ENCODE results near the gene PKN3. TPM values are rescaled to one million over a fixed set of nuclear protein-coding genes. Genes with fewer than 3 reads are reported as not detected.

PKN3 gene
- total and polyA plus RNA-seq, 9 of the 15 experiments (the other 6 are each of a cell fraction or from before 2014, with no cell fraction given): 0.82 to 49.2 (median 19.7) TPM

DNA sequence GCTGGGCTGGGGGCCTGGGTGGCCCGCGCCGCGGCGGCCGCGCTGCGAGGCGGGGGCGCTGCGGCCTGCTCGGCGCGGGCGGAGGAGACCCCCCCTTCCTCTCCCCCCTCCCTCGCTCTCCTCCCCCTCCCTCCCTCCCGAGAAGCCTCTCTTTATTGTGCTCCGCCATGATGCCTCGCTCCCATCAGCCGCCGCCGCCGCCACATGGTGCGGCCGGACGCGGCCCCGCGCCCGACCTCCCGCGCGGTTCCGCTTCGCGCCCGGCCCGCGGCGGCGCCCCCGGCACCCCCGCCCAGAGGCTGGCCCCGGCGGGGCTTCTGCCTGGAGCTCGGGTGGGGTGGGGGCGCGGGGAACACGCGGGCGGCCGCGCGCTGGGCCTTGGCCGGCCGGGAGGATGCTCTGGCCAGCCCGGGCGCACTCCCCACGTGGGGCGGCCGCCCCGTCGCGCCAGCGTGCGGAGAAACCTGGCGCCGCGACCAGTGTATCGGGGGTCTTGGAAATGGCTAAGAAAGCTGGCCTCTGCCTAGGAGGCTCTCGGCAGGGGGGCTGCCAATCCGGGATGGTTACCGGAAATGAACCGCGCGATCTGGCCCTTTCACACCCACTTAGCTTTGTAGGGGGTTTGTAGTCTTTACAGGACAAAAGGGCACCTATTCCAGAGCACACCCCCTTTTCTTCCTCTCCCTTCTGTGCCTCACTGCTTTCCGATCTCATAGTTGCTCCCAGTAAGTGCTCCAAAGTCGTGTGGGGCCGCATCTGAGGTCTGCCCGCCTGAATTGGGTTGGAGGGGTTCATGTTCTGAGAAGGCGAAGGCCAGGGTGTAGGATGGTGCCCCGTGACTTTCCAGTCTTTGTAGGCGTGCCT, 12.3 kb upstream of the PKN3 start (continued):
- TF ChIP-seq, protein P1, sequence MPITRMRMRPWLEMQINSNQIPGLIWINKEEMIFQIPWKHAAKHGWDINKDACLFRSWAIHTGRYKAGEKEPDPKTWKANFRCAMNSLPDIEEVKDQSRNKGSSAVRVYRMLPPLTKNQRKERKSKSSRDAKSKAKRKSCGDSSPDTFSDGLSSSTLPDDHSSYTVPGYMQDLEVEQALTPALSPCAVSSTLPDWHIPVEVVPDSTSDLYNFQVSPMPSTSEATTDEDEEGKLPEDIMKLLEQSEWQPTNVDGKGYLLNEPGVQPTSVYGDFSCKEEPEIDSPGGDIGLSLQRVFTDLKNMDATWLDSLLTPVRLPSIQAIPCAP (CRISPR knock-in tag; IDR thresholded peaks at IDR 0.05; ENCODE audit: borderline replicate concordance): no peak
- TF ChIP-seq FOXA1 (IDR thresholded peaks at IDR 0.05; ENCODE audit: borderline replicate concordance) (no peak), SMARCC2 (IDR thresholded peaks at IDR 0.05; ENCODE audit: low read depth) (no peak), NR3C1 (CRISPR knock-in tag; IDR thresholded peaks at IDR 0.05) (0 out of 2 replicates have a peak, but pooled peaks have one; percentile 33), PCBP2 (IDR thresholded peaks at IDR 0.05; ENCODE audit: low read depth, low read length, poor library complexity, severe bottlenecking) (no peak), PRMT5 (CRISPR knock-in tag; IDR thresholded peaks at IDR 0.05) (no peak), ZNF785 (CRISPR knock-in tag; IDR thresholded peaks at IDR 0.05) (no peak), MCM3 (IDR thresholded peaks at IDR 0.05) (no peak), CREB1 (IDR thresholded peaks at IDR 0.05) (no peak; the same call in 1 of the 2 replicates), CREB1 (CRISPR knock-in tag; IDR thresholded peaks at IDR 0.05) (no peak), CHD1 (IDR thresholded peaks at IDR 0.05; ENCODE audit: low read length) (peak; percentile 99)
- TF ChIP-seq, protein P2, sequence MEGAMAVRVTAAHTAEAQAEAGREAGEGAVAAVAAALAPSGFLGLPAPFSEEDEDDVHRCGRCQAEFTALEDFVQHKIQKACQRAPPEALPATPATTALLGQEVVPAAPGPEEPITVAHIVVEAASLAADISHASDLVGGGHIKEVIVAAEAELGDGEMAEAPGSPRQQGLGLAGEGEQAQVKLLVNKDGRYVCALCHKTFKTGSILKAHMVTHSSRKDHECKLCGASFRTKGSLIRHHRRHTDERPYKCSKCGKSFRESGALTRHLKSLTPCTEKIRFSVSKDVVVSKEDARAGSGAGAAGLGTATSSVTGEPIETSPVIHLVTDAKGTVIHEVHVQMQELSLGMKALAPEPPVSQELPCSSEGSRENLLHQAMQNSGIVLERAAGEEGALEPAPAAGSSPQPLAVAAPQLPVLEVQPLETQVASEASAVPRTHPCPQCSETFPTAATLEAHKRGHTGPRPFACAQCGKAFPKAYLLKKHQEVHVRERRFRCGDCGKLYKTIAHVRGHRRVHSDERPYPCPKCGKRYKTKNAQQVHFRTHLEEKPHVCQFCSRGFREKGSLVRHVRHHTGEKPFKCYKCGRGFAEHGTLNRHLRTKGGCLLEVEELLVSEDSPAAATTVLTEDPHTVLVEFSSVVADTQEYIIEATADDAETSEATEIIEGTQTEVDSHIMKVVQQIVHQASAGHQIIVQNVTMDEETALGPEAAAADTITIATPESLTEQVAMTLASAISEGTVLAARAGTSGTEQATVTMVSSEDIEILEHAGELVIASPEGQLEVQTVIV (CRISPR knock-in tag; IDR thresholded peaks at IDR 0.05; ENCODE audit: borderline replicate concordance): no peak
- TF ChIP-seq, protein P3, sequence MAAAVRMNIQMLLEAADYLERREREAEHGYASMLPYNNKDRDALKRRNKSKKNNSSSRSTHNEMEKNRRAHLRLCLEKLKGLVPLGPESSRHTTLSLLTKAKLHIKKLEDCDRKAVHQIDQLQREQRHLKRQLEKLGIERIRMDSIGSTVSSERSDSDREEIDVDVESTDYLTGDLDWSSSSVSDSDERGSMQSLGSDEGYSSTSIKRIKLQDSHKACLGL (CRISPR knock-in tag; IDR thresholded peaks at IDR 0.05; ENCODE audit: borderline replicate concordance, poor library complexity, severe bottlenecking): peak; percentile 85
- TF ChIP-seq, protein P4, sequence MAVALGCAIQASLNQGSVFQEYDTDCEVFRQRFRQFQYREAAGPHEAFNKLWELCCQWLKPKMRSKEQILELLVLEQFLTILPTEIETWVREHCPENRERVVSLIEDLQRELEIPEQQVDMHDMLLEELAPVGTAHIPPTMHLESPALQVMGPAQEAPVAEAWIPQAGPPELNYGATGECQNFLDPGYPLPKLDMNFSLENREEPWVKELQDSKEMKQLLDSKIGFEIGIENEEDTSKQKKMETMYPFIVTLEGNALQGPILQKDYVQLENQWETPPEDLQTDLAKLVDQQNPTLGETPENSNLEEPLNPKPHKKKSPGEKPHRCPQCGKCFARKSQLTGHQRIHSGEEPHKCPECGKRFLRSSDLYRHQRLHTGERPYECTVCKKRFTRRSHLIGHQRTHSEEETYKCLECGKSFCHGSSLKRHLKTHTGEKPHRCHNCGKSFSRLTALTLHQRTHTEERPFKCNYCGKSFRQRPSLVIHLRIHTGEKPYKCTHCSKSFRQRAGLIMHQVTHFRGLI (CRISPR knock-in tag; IDR thresholded peaks at IDR 0.05): no peak
- TF ChIP-seq, protein P5, sequence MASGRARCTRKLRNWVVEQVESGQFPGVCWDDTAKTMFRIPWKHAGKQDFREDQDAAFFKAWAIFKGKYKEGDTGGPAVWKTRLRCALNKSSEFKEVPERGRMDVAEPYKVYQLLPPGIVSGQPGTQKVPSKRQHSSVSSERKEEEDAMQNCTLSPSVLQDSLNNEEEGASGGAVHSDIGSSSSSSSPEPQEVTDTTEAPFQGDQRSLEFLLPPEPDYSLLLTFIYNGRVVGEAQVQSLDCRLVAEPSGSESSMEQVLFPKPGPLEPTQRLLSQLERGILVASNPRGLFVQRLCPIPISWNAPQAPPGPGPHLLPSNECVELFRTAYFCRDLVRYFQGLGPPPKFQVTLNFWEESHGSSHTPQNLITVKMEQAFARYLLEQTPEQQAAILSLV (tag; IDR thresholded peaks at IDR 0.05): no peak
- TF ChIP-seq, protein P6, sequence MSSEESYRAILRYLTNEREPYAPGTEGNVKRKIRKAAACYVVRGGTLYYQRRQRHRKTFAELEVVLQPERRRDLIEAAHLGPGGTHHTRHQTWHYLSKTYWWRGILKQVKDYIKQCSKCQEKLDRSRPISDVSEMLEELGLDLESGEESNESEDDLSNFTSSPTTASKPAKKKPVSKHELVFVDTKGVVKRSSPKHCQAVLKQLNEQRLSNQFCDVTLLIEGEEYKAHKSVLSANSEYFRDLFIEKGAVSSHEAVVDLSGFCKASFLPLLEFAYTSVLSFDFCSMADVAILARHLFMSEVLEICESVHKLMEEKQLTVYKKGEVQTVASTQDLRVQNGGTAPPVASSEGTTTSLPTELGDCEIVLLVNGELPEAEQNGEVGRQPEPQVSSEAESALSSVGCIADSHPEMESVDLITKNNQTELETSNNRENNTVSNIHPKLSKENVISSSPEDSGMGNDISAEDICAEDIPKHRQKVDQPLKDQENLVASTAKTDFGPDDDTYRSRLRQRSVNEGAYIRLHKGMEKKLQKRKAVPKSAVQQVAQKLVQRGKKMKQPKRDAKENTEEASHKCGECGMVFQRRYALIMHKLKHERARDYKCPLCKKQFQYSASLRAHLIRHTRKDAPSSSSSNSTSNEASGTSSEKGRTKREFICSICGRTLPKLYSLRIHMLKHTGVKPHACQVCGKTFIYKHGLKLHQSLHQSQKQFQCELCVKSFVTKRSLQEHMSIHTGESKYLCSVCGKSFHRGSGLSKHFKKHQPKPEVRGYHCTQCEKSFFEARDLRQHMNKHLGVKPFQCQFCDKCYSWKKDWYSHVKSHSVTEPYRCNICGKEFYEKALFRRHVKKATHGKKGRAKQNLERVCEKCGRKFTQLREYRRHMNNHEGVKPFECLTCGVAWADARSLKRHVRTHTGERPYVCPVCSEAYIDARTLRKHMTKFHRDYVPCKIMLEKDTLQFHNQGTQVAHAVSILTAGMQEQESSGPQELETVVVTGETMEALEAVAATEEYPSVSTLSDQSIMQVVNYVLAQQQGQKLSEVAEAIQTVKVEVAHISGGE (CRISPR knock-in tag; IDR thresholded peaks at IDR 0.05): no peak

Data from K562 (cell line).